HEK293T (cell line): ENCODE measurements around the gene NCF2.

Experiments
- ARNT ChIP-seq: fragments of 450-650 bp; IDR thresholded peaks from 2 replicates; pipeline ENCODE4 v1.6.1; 2017; ENCODE audit warnings: mild to moderate bottlenecking
- BHLHE40 ChIP-seq: fragments of 450-650 bp; IDR thresholded peaks from 2 replicates; pipeline ENCODE4 v1.6.1; 2016; ENCODE audit warnings: mild to moderate bottlenecking, moderate library complexity, borderline replicate concordance
- ELF4 ChIP-seq: fragments of 450-650 bp; IDR thresholded peaks from 2 replicates; pipeline ENCODE4 v1.6.1; 2017; ENCODE audit warnings: antibody characterized with exemption
- FOXA1 ChIP-seq: fragments of 450-650 bp; IDR thresholded peaks from 2 replicates; pipeline ENCODE4 v1.6.1; 2016; ENCODE audit warnings: mild to moderate bottlenecking
- FOXK2 ChIP-seq: fragments of 450-650 bp; IDR thresholded peaks from 2 replicates; pipeline ENCODE4 v1.6.1; 2016; ENCODE audit warnings: mild to moderate bottlenecking
- FOXM1 ChIP-seq: fragments of 450-650 bp; IDR thresholded peaks from 2 replicates; pipeline ENCODE4 v1.6.1; 2017; ENCODE audit warnings: mild to moderate bottlenecking, borderline replicate concordance
- LEF1 ChIP-seq: fragments of 450-650 bp; IDR thresholded peaks from 2 replicates; pipeline ENCODE4 v1.6.1; 2017; ENCODE audit warnings: mild to moderate bottlenecking, borderline replicate concordance
- NFRKB ChIP-seq: fragments of 450-650 bp; IDR thresholded peaks from 2 replicates; pipeline ENCODE4 v1.6.1; 2016; ENCODE audit warnings: mild to moderate bottlenecking, moderate library complexity
- SP1 ChIP-seq: fragments of 450-650 bp; IDR thresholded peaks from 2 replicates; pipeline ENCODE4 v1.6.1; 2017
- SUZ12 ChIP-seq: fragments of 450-650 bp; IDR thresholded peaks from 2 replicates; pipeline ENCODE4 v1.6.1; 2016; ENCODE audit warnings: mild to moderate bottlenecking
- TARDBP ChIP-seq: fragments of 450-650 bp; IDR thresholded peaks from 2 replicates; pipeline ENCODE4 v1.6.1; 2016
- ZNF384 ChIP-seq: fragments of 450-650 bp; IDR thresholded peaks from 2 replicates; pipeline ENCODE4 v1.6.1; 2016
- TF ChIP-seq, protein P1 (sequence below): fragments of 450-650 bp; IDR thresholded peaks from 2 replicates; pipeline ENCODE4 v1.6.1; 2016

DNA sequence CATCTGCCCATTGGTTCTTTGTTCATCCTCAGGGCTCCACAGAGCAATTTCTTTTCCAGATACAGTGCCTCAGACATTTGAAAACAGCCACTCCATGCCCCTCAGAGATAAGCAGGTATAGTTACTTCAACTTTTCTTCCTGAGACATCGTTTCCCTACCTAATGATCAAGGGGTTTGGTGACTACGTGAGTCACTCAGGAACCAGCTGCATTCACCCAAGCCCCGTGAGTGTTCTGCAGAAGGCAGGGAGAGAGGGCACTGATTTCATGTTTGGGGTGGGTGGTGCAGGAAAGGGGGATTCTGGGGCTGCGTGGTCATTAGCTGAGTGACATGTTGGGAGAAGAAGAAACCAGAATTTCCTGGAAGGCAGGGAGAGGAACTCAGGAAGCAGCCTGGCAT lies 25.0 kb downstream of the NCF2 start:
- TF ChIP-seq ZNF384 (no peak), SUZ12 (no peak), ARNT (no peak), SP1 (no peak), BHLHE40 (no peak), LEF1 (no peak), FOXA1 (no peak), FOXK2 (no peak), TARDBP (no peak), ELF4 (no peak), FOXM1 (no peak), NFRKB (no peak)
- TF ChIP-seq, protein P1, sequence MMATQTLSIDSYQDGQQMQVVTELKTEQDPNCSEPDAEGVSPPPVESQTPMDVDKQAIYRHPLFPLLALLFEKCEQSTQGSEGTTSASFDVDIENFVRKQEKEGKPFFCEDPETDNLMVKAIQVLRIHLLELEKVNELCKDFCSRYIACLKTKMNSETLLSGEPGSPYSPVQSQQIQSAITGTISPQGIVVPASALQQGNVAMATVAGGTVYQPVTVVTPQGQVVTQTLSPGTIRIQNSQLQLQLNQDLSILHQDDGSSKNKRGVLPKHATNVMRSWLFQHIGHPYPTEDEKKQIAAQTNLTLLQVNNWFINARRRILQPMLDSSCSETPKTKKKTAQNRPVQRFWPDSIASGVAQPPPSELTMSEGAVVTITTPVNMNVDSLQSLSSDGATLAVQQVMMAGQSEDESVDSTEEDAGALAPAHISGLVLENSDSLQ: no peak
